Ectodermal cell (in vitro differentiated cells): ENCODE data around the gene NEXN. TPM values are rescaled to one million over a fixed set of nuclear protein-coding genes. Genes with fewer than 3 reads are reported as not detected.

ENCODE experiments used
- H3K27ac ChIP-seq: 2 replicates; pipeline ENCODE4 v1.7.0; 2013; ENCODE audit warnings: mild to moderate bottlenecking, low read depth, low read length; ENCODE audit not compliant: insufficient read depth, poor library complexity, severe bottlenecking
- H3K27me3 ChIP-seq: 2 replicates; pipeline ENCODE4 v1.7.0; 2013; ENCODE audit warnings: mild to moderate bottlenecking, low read length; ENCODE audit not compliant: insufficient read depth, control insufficient read depth, poor library complexity, severe bottlenecking
- H3K36me3 ChIP-seq: one replicate; pipeline ENCODE4 v1.7.0; 2013; ENCODE audit warnings: low read length; ENCODE audit not compliant: control insufficient read depth, insufficient read depth
- H3K4me1 ChIP-seq: one replicate; pipeline ENCODE4 v1.7.0; 2013; ENCODE audit warnings: low read length; ENCODE audit not compliant: control insufficient read depth, insufficient read depth
- H3K4me3 ChIP-seq: 2 replicates; pipeline ENCODE4 v1.7.0; 2013; ENCODE audit warnings: low read depth, low read length, control low read depth; ENCODE audit not compliant: insufficient read depth
- H3K9me3 ChIP-seq: 2 replicates; pipeline ENCODE4 v1.7.0; 2013; ENCODE audit warnings: mild to moderate bottlenecking, low read length, moderate library complexity; ENCODE audit not compliant: control insufficient read depth
- WGBS, 2 experiments: methylation state at CpG; one replicate each; pipeline ENCODE4 v1.1.7; 2013; ENCODE audit warnings: missing lambda C conversion rate in 2 of 2; 5-methylcytosine and 5-hydroxymethylcytosine counted together
- polyA plus RNA-seq, 4 experiments: library from polyadenylated mRNA; stranded (reverse); fragments of 50-300 nt; gene quantifications; one replicate each; pipeline ENCODE4 v1.2.3, GENCODE V29; 2013

The NEXN gene
- polyA plus RNA-seq (2013, experiment 1 of 4): 7.8 TPM
- polyA plus RNA-seq (2013, experiment 2 of 4): 10.9 TPM
- 4.6 TPM for polyA plus RNA-seq (2013, experiment 3 of 4)
- polyA plus RNA-seq (2013, experiment 4 of 4): 6.8 TPM

GRCh38 chr1:77888081-77888780, at the start of gene NEXN:
TSS of gene NEXN (plus strand) at chr1:77888624. CDS start at chr1:77916107, 27,483 bp downstream.
- Histone ChIP-seq H3K4me3 (peak within 1 kb of the TSS; percentile 89), H3K4me1 (no peaks in the 10 kb centered on the region), H3K27ac (peak within 1 kb of the TSS; percentile 91), H3K36me3 (no peaks in the 10 kb centered on the region), H3K9me3 (no peaks in the 10 kb centered on the region), H3K27me3 (no peaks in the 10 kb centered on the region)
- 3% methylated on average over 36 of the region's 36 CpGs for WGBS, 2 experiments

GRCh38 chr1:77841574-77841973, 46.9 kb upstream of the NEXN start:
- 50% methylated on average over 1 of the region's 1 CpG for WGBS, 2 experiments
- H3K4me1 ChIP-seq: no peaks in the 10 kb centered on the region
- H3K9me3 ChIP-seq: no peaks in the 10 kb centered on the region
- H3K27ac ChIP-seq: no peak overlapping the region
- no peaks in the 10 kb centered on the region for H3K36me3 ChIP-seq
- no peaks in the 10 kb centered on the region for H3K27me3 ChIP-seq
- H3K4me3 ChIP-seq: no peak overlapping the region

- 100% methylated on average over 1 of the region's 1 CpG; no CpG with 5 or more reads in 1 of the 2 experiments for WGBS, 2 experiments
- H3K27ac ChIP-seq: no peak overlapping the region
- no peaks in the 10 kb centered on the region for H3K9me3 ChIP-seq
- no peaks in the 10 kb centered on the region for H3K27me3 ChIP-seq
- no peaks in the 10 kb centered on the region for H3K4me1 ChIP-seq
- H3K36me3 ChIP-seq: no peaks in the 10 kb centered on the region
- no peak overlapping the region for H3K4me3 ChIP-seq
These were observed 42.5 kb upstream of the NEXN start for GRCh38 chr1:77845951-77846350.

- WGBS, 2 experiments: 90 to 95% methylated on average over 2 to 3 of the region's 3 CpGs
- H3K4me1 ChIP-seq: no peaks in the 10 kb centered on the region
These were observed 41.5 kb upstream of the NEXN start for GRCh38 chr1:77846966-77847365.

GRCh38 chr1:77847621-77848080, 40.8 kb upstream of the NEXN start:
- WGBS, 2 experiments: 85 to 87% methylated on average over 9 of the region's 9 CpGs
- Histone ChIP-seq H3K36me3 (no peaks in the 10 kb centered on the region), H3K4me1 (no peaks in the 10 kb centered on the region), H3K27ac (no peak overlapping the region), H3K9me3 (no peaks in the 10 kb centered on the region), H3K4me3 (no peak overlapping the region), H3K27me3 (no peaks in the 10 kb centered on the region)

More at GRCh38 chr1:77846966-77847365, 41.5 kb upstream of the NEXN start:
- no peaks in the 10 kb centered on the region for H3K27me3 ChIP-seq
- H3K36me3 ChIP-seq: no peaks in the 10 kb centered on the region
- H3K4me3 ChIP-seq: no peak overlapping the region
- H3K9me3 ChIP-seq: no peaks in the 10 kb centered on the region
- no peak overlapping the region for H3K27ac ChIP-seq

GRCh38 chr1:77850082-77850481, 38.3 kb upstream of the NEXN start:
- Histone ChIP-seq H3K27ac (no peak overlapping the region), H3K4me1 (no peaks in the 10 kb centered on the region), H3K27me3 (no peaks in the 10 kb centered on the region), H3K9me3 (no peaks in the 10 kb centered on the region), H3K36me3 (no peaks in the 10 kb centered on the region), H3K4me3 (no peak overlapping the region)
- 100% methylated on average over 1 of the region's 1 CpG for WGBS, 2 experiments

GRCh38 chr1:77857552-77857951, 30.9 kb upstream of the NEXN start:
- H3K4me1 ChIP-seq: no peaks in the 10 kb centered on the region
- H3K4me3 ChIP-seq: no peak overlapping the region
- H3K27me3 ChIP-seq: no peaks in the 10 kb centered on the region
- H3K27ac ChIP-seq: no peak overlapping the region
- H3K36me3 ChIP-seq: no peaks in the 10 kb centered on the region
- WGBS, 2 experiments: 93 to 98% methylated on average over 3 to 4 of the region's 4 CpGs
- H3K9me3 ChIP-seq: no peaks in the 10 kb centered on the region

GRCh38 chr1:77858725-77859124, 29.7 kb upstream of the NEXN start:
- Histone ChIP-seq H3K9me3 (no peaks in the 10 kb centered on the region), H3K27me3 (no peaks in the 10 kb centered on the region), H3K27ac (no peak overlapping the region), H3K36me3 (no peaks in the 10 kb centered on the region), H3K4me1 (no peaks in the 10 kb centered on the region), H3K4me3 (no peak overlapping the region)
- WGBS, 2 experiments: 97 to 98% methylated on average over 3 of the region's 3 CpGs

- Histone ChIP-seq H3K4me1 (no peaks in the 10 kb centered on the region), H3K4me3 (no peak overlapping the region), H3K9me3 (no peaks in the 10 kb centered on the region), H3K27me3 (no peaks in the 10 kb centered on the region), H3K27ac (no peak overlapping the region), H3K36me3 (no peaks in the 10 kb centered on the region)
- WGBS, 2 experiments: 85 to 90% methylated on average over 1 of the region's 2 CpGs
These were observed 29.2 kb upstream of the NEXN start for GRCh38 chr1:77859248-77859647.

GRCh38 chr1:77866296-77866695, 22.1 kb upstream of the NEXN start:
- Histone ChIP-seq H3K9me3 (no peaks in the 10 kb centered on the region), H3K27ac (no peak overlapping the region), H3K4me3 (no peak overlapping the region), H3K36me3 (no peaks in the 10 kb centered on the region), H3K27me3 (no peaks in the 10 kb centered on the region), H3K4me1 (no peaks in the 10 kb centered on the region)
- 84 to 88% methylated on average over 3 to 4 of the region's 4 CpGs for WGBS, 2 experiments
